SU-DHL-6 (cell line): Measurements from ENCODE around the gene SLC16A5.

Source experiments
- H2AFZ ChIP-seq: fragments of 200-600 bp; sonication (generic); 2 replicates; pipeline ENCODE4 v1.6.1; 2014; ENCODE audit warnings: low read depth, mild to moderate bottlenecking, moderate library complexity, mixed read lengths, antibody characterized with exemption, low read length; ENCODE audit not compliant: severe bottlenecking
- H3F3A ChIP-seq: fragments of 200-600 bp; shearing (Covaris generic); 2 replicates; pipeline ENCODE4 v1.6.0; 2016; ENCODE audit warnings: antibody characterized with exemption, mild to moderate bottlenecking; ENCODE audit not compliant: insufficient read depth
- H3K27ac ChIP-seq: fragments of 200-600 bp; sonication (generic); 2 replicates; pipeline ENCODE4 v1.5.1; 2016; ENCODE audit warnings: low read depth, mild to moderate bottlenecking, low read length, moderate library complexity, mixed read lengths
- H3K27me3 ChIP-seq: fragments of 200-600 bp; sonication (generic), shearing (Covaris generic); 2 replicates; pipeline ENCODE4 v1.6.0; 2014; ENCODE audit warnings: mild to moderate bottlenecking, low read length
- H3K36me3 ChIP-seq: fragments of 200-600 bp; sonication (generic); 2 replicates; pipeline ENCODE4 v1.6.1; 2014; ENCODE audit warnings: mild to moderate bottlenecking, low read length, mixed read lengths
- H3K4me2 ChIP-seq: fragments of 300-600, 200-600 bp; shearing (Covaris generic), sonication (generic); 2 replicates; pipeline ENCODE4 v1.6.0; 2014; ENCODE audit warnings: low read length, low read depth, mild to moderate bottlenecking; ENCODE audit not compliant: poor library complexity, severe bottlenecking
- H3K4me3 ChIP-seq: fragments of 200-600 bp; sonication (generic); 2 replicates; pipeline ENCODE4 v1.5.1; 2014; ENCODE audit warnings: antibody characterized with exemption, low read length, mild to moderate bottlenecking, mixed read lengths; ENCODE audit not compliant: insufficient read depth, poor library complexity, severe bottlenecking
- H3K79me2 ChIP-seq: fragments of 200-600 bp; sonication (generic); 2 replicates; pipeline ENCODE4 v1.6.1; 2014; ENCODE audit warnings: mild to moderate bottlenecking, low read length, moderate library complexity; ENCODE audit not compliant: insufficient read depth
- H3K9ac ChIP-seq: fragments of 200-600 bp; sonication (generic); 2 replicates; pipeline ENCODE4 v1.7.0; 2014; ENCODE audit warnings: mild to moderate bottlenecking, low read length
- H3K9me2 ChIP-seq: fragments of 200-600 bp; sonication (generic); replicated peaks from 2 replicates; pipeline ENCODE4 v1.6.1; 2014; ENCODE audit warnings: low read length; ENCODE audit not compliant: insufficient read depth
- H3K9me3 ChIP-seq: fragments of 200-600 bp; sonication (generic); 2 replicates; pipeline ENCODE4 v1.6.1; 2014; ENCODE audit warnings: low read length, mixed read lengths; ENCODE audit not compliant: insufficient read depth
- H4K20me1 ChIP-seq: fragments of 200-600 bp; sonication (generic); 2 replicates; pipeline ENCODE4 v1.6.1; 2014; ENCODE audit warnings: low read depth, mild to moderate bottlenecking, antibody characterized with exemption, low read length, moderate library complexity, mixed read lengths
- EZH2phosphoT487 ChIP-seq: fragments of 200-600 bp; sonication (generic), shearing (Covaris generic); conservative IDR thresholded peaks from 2 replicates; pipeline ENCODE4 v1.6.1; 2018; ENCODE audit warnings: mild to moderate bottlenecking, antibody characterized with exemption, low read length, moderate library complexity, mixed read lengths
- TF ChIP-seq, protein P1 (sequence below): fragments of 200-600 bp; sonication (generic); IDR thresholded peaks from one replicate; pipeline ENCODE4 v1.5.1; 2017; ENCODE audit warnings: antibody characterized with exemption, mild to moderate bottlenecking, low read length, moderate library complexity; ENCODE audit not compliant: insufficient read depth, poor library complexity, severe bottlenecking

The SLC16A5 gene

DNA sequence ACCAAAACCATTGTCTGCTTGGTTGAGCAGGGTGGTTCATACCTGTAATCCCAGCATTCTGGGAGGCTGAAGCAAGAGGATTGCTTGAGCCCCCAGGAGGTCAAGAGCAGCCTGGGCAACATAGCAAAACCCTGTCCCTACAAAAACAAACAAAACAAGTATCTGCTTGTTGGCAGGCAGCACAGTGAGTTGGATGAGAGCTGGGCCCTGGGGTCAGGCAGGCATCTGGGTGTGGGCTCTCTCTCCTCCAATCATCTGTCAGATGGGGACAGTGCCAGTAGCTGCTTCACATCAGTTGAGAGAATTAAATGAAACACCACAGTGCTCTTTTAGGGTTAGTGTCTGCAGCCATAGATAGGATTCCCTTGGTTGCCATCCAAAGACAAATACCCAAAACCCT, 27.8 kb downstream of the SLC16A5 start:
- Histone ChIP-seq H3K36me3 (no peaks in the 10 kb centered on the region), H3F3A (peaks cover 10% of the 10 kb centered on the region; the same call in 1 of the 2 replicates), H3K27me3 (no peaks in the 10 kb centered on the region), H3K27ac (no peak overlapping the region), H3K9me2 (no peaks in the 10 kb centered on the region), H3K9me3 (no peaks in the 10 kb centered on the region), H3K4me3 (no peak overlapping the region), H4K20me1 (no peaks in the 10 kb centered on the region), H3K4me2 (no peak overlapping the region), H3K9ac (no peak overlapping the region), H3K79me2 (0 out of 2 replicates have a peak, but pooled peaks cover 4% of the 10 kb centered on the region), H2AFZ (no peak overlapping the region)
- TF ChIP-seq, protein P1, sequence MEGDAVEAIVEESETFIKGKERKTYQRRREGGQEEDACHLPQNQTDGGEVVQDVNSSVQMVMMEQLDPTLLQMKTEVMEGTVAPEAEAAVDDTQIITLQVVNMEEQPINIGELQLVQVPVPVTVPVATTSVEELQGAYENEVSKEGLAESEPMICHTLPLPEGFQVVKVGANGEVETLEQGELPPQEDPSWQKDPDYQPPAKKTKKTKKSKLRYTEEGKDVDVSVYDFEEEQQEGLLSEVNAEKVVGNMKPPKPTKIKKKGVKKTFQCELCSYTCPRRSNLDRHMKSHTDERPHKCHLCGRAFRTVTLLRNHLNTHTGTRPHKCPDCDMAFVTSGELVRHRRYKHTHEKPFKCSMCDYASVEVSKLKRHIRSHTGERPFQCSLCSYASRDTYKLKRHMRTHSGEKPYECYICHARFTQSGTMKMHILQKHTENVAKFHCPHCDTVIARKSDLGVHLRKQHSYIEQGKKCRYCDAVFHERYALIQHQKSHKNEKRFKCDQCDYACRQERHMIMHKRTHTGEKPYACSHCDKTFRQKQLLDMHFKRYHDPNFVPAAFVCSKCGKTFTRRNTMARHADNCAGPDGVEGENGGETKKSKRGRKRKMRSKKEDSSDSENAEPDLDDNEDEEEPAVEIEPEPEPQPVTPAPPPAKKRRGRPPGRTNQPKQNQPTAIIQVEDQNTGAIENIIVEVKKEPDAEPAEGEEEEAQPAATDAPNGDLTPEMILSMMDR = no peak

- H3K4me2 ChIP-seq = no peak overlapping the region
- TF ChIP-seq, protein P1 = no peak
- TF ChIP-seq EZH2phosphoT487 = no peak
- H3K9me3 ChIP-seq = no peaks in the 10 kb centered on the region
- H3K36me3 ChIP-seq = no peaks in the 10 kb centered on the region
- no peak overlapping the region for H2AFZ ChIP-seq
- no peak overlapping the region for H3K27ac ChIP-seq
- 0 out of 2 replicates have a peak, but pooled peaks cover 3% of the 10 kb centered on the region for H3K79me2 ChIP-seq
- no peaks in the 10 kb centered on the region for H3K9me2 ChIP-seq
- no peaks in the 10 kb centered on the region for H4K20me1 ChIP-seq
- H3K4me3 ChIP-seq = no peak overlapping the region
- peaks cover 3% of the 10 kb centered on the region; the same call in 1 of the 2 replicates for H3F3A ChIP-seq
- H3K9ac ChIP-seq = no peak overlapping the region
- no peaks in the 10 kb centered on the region for H3K27me3 ChIP-seq
Observed at GRCh38 chr17:75116737-75117136, 29.0 kb downstream of the SLC16A5 start.

GRCh38 chr17:75118307-75118706, 30.6 kb downstream of the SLC16A5 start:
- TF ChIP-seq, protein P1 = no peak
- TF ChIP-seq EZH2phosphoT487 = no peak
- H3K4me2 ChIP-seq = no peak overlapping the region
- H3K79me2 ChIP-seq = 0 out of 2 replicates have a peak, but pooled peaks cover 3% of the 10 kb centered on the region

More at GRCh38 chr17:75118307-75118706, 30.6 kb downstream of the SLC16A5 start:
- H3K9ac ChIP-seq = no peak overlapping the region
- H4K20me1 ChIP-seq = no peaks in the 10 kb centered on the region
- H3F3A ChIP-seq = no peaks in the 10 kb centered on the region
- no peaks in the 10 kb centered on the region for H3K9me3 ChIP-seq
- H3K27ac ChIP-seq = no peak overlapping the region
- no peak overlapping the region for H2AFZ ChIP-seq
- H3K9me2 ChIP-seq = no peaks in the 10 kb centered on the region
- H3K36me3 ChIP-seq = no peaks in the 10 kb centered on the region
- no peaks in the 10 kb centered on the region for H3K27me3 ChIP-seq
- no peak overlapping the region for H3K4me3 ChIP-seq
